ENCODE data around the gene SH3TC2.

Gene SH3TC2

DNA sequence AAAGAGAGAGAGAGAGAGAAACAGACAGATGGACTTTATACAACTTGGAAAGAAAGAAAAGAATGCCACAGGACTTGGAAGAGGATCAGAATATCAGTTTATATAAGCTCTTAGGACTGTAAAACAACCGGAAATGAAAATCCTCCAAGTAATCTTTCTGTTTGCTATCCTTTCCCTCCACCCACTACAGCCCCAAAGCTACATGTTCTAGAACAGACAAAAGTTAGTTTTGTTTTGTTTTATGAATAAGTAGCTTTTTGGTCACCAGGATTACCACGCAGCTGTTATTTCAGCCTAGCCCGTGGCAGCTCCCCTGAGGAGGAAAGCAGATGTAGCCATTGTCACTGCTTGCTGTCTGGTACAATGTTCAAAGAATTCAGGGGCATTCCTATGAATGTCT lies 66.6 kb downstream of the SH3TC2 start:
- DNase-seq: no peak

DNA sequence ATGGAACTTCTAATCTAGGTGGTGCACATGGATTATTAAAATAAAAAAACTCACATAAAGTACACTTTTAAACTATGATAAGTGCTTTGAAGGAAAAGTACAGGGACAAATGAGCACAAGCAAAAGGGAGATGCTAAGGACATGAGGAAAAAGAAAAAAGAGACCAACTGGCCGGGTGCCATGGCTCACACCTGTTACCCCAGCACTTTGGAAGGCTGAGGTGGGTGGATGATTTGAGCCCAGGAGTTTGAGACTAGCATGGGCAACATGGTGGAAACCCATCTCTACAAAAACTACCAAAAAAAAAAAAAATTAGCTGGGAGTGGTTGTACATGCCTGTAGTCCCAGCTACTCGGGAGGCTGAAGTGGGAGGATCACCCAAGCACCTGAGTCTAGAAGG lies 67.1 kb downstream of the SH3TC2 start:
- DNase-seq: no peak

DNA sequence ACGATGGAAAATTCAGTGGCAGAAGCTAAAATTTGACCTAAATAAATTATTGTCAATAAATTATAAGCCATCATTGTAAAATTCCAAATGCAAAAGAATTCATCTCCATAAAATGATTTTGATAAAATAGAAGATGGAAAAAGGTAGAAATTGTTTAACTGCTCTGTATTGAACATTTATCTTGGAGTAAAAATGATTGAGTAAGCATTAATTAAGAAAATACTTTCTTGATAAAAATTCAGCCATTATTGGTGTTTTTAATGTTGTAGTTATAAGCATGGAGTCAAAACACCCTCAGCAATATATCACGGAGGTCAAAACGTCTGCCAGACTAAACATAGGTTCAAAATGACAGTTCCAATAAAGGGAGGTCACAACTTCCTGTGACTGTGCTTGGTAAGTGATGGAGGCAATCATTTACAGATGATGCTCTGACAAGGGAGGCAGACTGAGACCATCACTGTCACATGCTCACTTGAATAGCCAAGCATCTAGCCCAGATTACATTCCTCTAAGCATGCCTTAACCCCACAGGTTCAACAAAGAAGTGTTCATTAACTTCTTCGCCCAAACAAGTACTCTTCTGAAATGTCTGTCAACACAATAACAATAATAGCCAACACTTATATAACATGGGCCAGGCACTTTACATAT lies 69.5 kb downstream of the SH3TC2 start:
- DNase-seq: no peak

DNA sequence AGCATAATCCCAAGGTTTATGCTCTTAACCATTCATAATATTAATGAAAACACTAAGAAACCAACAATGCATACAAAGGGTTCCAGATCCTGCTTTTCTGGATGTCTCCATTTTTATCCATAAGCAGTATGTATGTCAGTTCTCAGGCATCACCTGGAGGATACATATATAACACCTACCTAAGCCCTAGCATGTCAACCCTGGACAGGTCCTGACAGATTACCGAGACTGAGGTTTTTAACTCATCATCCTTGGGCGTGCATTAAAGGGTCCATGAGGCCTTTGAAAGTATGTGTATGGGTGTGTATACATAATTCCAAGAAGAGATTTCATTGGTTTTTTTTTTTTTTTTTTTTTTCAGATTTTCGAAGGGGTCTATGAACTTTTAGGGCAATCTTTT lies 70.6 kb downstream of the SH3TC2 start:
- no peak for DNase-seq

DNA sequence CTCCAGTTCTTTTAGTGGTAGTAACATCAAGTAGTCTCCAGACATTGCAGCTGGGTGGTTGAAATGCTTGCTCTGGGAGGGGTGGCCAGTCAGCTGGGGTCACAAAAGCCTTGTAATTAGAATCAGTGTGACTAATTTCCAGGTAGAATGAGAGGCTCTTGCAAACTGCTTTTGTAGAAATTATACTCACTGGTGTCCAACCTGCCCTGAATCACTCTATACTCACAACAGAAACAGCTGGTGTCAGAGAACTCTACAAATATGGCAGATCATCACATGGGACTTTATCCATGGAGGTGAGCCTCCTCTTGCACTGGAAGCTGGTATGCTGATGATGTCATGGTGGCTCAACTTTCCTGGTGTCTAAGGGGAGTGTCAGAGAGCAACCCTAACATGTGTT lies 71.3 kb downstream of the SH3TC2 start:
- no peak for DNase-seq

DNA sequence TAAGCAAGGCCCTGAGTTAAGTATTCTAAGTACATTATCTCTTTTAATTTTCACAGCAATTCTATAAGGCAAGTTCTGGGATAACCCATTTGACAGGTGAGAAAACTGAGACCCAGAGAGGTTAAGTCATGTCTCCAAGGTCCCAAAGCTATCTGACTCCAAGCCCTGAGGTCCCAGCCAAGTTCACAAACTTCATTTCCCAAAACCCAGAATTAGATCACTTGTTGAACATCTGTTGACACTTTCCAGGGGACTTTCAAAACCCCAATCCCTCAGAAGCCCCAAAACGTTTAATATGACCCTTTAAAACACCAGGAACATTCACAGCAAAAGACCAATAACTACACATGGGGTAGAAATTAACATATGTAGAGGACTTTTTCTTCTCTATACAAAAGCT lies 72.0 kb downstream of the SH3TC2 start:
- DNase-seq: no peak

DNA sequence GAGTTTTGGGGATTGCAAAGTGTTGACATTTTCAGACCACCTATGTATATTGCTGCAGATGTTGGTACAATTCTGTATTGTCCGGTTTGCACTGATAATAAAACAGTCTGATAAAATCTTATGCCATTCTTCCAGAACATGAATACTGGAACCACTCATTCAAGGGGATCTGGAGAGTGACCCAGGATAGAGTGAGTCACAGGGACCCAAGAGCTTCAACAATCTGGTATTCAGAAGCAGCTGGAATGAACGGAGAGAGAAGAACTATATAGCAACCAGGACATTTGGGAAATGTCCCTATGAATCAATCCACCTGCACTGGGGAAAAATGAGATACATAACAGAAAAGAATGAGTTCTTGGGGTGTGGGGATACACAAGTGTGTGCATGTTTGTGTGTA lies 73.3 kb downstream of the SH3TC2 start:
- DNase-seq: no peak

DNA sequence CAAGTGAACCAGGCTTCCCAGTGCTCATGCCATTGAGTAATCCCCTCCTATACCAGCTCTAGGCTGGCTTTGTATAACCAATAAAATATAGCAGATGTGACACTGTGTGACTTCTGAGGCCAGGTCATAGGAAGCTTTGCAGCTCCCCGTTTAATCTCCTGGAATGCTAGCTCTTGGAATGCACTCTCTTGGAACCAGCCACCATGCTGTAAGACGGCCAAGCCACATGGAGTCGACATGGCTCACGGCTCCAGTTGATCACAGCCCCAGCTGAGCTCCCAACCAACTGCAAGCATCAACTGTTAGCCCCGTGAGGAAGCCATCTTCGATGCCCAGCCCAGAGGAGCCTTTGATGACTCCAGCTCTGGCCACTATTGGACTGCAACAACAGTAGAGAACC lies 74.5 kb downstream of the SH3TC2 start:
- DNase-seq: no peak

DNA sequence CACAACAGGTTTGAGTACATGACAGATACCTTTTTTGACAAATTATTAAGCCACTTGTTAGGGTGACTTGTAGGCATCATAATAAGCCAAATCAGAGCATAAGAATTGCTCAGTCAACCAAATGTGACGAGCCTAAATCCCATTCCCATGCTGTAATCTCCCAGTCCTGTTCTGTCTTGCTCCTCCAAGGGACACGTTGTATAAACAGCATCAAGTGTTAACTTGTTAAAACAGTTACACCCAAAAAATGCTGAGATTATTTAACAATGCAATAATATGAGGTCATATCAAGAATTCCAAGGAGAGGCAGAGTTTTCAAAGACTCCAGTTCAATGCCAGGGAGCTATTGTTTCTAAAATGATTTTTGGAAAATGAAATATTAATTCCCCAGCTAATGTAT lies 76.2 kb downstream of the SH3TC2 start:
- DNase-seq: no peak

DNA sequence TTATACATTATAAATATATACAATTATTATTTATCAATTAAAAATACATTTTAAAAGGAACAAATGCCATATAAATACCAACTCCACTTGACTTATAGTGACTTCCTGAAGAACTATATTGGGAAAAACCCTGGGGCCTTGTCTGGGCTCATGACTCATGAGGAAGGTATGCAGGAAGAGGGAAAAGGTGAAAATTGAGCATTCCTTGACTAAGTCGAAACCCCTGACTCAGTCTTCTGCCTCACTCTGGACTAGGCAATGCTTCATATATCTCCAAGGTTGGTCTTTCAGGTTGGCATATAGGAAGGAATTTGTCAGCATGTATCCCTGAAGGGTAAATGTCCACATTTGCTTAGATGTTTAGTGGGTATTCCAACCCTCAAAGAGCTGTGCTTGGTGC lies 78.5 kb downstream of the SH3TC2 start:
- no peak for DNase-seq

DNA sequence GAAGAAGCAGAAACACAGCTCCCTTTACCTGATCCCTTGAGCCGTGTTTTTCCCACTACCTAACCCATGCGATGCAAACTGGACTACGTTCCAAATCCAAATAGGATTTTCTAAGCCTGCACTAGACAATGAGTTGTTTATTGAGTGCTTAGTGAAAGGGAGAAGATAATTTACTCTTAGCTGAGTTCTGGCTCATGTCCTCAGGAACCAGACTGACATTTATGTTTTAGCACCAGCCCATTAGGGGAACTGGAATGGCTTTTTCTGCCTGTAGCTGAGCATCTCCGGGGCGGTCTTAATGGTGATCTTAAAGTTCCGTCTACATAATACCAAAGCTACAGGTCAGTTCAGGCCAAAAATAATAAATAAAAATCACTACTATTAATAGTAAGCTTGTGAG lies 81.5 kb downstream of the SH3TC2 start:
- DNase-seq: no peak

DNA sequence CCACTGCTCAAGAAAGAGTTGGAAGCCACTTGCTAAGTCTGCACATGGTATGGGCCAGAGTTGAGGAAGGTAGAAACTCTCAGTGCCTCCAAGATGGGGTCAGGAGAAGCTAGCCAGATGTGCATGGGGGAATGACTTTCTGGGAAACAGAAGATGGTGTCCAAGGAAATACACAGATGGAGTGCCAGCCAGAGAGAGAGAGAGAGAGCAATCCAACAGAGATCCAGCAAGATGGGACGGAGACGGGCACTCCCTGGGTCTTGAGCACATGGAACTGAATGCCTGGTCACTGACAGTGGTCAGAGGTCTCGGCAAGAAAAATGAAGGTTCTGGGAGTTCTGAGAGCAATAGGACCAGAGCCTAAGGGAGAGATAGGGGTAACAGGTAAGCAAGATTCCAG lies 82.1 kb downstream of the SH3TC2 start:
- no peak for DNase-seq

DNA sequence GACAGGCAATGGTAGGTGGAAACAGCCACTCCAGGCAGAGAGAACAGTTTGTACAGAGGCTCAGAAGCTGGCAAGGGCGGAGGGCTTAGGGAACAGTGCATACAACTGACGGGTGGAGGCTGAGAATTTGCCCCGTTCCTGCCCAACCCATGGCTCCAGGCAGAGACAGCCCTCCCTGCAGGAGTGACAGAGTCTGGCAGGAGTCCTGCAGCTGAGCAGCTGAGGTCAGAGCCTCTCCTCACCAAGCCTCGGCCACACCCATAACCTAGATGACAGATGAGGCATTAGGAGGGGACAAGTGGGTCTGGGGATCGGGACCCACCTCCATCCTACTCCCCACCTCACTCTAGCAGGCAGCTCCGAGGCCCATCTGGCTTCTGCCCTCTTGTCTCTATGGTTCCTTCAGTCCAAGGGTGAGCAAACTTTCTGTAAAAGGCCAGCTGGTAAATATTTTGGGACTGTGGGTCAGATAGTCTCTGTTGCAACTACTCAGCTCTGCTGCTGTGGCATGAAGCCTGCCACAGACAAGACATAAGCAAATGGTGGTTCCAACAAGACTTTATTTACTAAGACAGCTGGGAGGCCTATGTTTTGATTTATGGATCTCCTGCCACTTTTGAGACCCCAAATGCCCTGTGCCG lies 83.7 kb downstream of the SH3TC2 start:
- DNase-seq: no peak

DNA sequence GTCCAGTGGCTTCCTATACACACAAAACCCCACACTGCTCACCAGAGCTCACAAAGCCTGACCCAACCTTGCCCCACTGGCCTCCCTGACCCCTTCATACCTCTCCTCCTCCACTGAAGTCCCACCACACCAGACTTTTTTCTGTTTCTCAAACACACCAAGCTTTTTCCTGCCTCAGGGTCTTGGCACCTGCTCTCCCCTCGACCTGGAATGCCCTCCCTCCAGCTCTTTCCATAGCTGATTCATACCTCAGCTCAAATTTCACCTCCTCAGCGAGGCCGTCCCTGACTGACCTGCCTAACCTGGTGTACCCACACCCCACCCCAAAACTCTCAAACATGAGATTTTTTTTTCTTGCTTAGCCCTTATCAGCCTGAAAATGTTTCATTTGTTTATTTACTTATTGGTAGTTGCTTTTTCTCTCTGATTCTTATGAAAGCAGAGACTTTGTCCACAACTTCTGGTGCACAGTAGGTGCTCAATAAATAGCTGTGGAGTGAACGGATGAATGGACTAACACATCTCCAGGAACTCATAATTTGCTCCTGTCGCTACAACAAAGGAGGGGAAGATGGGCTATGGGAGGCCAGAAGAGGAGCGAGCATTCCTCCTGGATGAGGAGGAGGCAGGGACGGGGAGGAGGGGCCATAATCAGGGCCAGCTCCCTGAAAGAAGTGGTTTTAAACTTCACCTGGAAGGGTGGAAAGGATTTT lies 84.3 kb downstream of the SH3TC2 start:
- DNase-seq: no peak

DNA sequence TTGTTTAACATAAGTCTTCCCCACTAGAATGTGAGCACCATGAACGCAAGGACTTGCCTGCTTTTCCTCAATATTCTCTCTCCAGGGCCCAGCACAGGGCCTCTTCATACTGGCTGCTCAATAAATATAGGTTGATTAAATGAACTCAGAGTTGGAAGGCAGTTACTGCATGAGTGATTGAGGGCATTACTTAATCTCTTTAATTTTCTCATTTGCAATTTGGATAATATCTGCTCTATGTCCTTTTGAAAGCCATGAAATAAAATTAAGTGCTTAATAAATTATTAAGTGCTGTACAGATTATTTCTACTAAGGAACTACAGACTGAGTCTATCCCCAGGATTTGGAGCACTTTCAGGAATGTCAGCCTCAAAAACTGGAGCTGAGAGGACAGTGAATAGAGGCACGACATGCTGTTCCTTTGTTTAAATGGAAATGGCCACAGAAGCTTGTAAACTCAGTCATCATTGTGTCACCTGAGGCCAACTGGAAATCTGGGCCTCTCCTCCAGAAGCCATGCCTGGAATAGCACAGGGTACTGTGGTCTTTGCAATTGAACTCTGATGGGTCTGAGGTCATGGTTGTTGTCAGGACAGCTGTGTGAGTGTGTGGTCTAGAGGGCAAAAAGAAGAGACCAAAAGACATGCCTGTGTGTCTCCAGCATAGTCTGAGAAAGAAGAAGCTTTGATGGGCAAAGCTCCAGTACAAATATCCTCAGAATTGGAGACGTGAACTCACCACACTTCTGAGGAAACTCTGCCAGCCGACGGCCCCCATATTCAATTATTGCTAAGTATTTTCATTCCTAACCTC lies 86.1 kb downstream of the SH3TC2 start:
- DNase-seq: no peak

DNA sequence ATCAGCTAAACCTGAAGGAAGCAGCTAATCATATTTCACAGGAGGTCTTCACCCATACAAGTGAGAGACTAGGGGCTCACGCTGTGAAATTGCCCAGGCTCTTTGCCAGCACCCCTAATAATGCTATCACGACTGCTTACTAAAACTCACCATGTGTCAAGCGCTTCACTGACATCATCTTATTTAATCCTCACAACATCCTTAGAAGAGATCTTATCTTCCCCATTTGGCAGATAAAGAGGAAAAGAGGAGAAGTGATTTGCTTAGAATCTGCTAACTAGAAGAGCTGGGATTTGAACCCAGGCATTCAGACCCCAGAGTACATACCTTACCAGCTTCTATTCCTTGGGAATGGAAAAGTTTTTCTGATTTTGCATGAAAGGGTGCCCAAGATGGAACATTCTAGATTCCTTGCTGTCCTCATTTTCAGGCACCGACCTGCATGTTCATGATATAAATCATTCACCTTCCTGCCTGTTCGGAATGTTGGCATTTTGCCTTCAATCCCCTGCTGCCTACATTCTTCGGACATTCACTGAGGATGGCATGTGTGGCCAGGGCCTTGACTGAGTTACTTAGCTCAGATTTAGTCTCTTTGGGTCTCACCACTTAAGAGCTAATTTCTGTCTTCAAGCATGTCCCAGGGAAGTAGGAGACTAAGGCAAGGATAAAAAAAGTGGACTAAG lies 88.1 kb downstream of the SH3TC2 start:
- DNase-seq: no peak

DNA sequence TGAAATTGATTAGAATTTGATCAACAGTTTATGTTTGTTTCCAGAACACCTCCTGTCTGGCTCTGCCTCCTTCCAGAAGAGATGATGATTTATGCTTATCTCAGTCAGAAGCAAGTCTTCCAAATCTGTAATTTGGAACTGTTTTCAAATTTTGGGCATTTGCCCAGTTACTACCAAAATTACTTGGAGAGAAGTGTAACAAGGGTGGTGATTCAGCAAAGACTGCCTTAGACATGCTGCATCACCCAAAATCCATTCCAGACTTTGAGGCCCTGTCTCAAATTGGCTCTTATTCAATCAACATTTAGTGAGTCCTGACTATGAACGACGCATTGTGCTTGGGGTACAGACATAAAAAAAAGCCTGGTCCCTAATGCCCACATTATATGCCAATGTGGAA lies 89.4 kb downstream of the SH3TC2 start:
- DNase-seq: peak in 2 of 3 donors; percentile 13 to 28

DNA sequence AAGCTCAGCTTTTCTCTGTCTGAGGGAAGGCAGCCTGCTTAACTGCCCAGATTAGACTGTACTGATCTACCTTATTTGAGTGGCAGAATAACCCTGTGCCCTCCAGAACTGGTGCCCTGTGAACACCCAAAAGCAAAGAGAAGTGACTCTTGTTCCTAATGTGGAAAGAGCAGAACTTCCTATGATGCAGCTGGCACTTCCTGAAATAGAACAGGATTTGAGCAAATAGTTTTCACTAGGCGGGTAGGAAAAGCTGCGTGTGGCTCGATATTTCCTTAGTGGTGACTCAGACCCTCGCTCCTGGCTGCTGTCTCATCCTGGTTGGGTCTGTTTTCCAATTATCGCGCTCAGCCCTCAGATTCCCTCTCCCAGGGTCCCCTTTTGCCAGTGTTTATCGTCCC lies 89.9 kb downstream of the SH3TC2 start:
- DNase-seq: peak; percentile 86 to 97 (median 93)

DNA sequence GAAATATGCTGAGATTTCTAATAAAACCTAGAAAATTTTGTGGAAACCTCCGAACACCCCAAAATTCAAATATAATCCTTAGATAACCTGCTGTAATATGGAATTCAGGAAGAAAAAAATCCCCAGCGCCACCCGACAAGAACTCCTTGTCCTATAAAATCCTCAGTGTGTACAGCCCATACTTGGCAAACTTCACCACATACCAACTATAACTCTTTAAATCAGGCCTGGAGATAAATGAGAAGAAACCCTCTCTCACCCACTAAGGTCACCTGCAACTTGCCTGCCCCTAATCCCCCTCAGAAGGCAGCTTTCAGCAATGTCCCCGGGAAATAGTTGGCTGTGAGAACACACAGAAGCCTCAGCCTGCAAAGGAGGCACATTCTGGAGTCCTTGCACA lies 90.5 kb downstream of the SH3TC2 start:
- DNase-seq: no peak

DNA sequence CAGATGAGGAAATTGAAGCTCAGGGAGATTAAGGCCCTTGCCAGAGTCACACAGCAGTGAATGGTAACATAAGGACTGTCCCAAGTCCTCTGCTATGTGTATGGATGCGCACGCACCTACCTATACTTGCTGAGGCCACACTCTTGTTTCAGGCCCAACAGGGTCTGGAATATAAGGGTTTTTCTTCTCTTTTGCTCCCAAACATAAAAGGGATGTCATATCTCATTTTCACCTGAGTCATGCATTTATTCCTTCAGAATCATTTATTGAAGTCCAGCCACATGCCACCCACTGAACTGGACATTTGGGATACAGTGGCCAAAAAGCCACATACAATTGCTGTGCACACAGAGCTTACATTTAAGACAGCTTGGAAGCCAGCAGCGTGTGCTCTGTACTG lies 92.0 kb downstream of the SH3TC2 start:
- DNase-seq: no peak

DNA sequence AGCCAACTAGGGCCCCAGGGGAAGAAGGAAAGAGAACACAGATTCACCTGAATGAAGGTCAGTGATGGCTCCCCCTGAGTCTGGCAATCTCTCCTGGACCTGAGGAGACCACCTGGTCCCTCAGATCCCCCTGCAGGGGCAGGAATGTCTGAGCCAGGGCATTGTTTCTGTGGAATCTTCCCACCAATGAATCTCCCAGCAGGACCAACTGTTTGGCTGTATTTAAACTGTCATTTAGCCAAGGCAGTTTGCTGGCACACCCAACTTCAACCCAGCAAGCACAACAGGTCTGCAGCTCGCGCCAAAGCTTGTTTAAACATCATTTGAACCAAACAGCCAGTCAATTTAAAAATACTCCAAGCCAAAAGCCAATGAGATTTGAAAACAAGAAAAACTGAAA lies 92.6 kb downstream of the SH3TC2 start:
- no peak for DNase-seq

DNA sequence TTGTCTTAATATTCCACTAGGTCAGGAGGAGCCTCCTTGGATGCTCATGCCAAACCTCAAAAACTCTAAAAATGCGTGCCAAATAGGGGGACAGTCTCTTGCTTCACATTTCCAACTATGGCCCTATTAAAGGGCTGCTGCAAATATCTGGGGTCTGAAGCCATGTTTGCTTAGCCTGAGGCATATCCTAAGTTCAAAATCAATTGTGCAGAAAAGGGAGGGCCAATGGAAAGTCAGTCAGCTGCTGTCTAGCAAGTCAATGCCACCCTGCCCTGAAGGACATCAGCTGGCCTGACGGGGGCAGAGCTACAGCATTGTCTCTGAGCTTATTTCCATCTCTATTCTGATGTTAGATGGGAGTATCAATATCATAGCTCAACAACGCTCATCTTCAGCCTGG lies 93.6 kb downstream of the SH3TC2 start:
- DNase-seq: no peak

DNA sequence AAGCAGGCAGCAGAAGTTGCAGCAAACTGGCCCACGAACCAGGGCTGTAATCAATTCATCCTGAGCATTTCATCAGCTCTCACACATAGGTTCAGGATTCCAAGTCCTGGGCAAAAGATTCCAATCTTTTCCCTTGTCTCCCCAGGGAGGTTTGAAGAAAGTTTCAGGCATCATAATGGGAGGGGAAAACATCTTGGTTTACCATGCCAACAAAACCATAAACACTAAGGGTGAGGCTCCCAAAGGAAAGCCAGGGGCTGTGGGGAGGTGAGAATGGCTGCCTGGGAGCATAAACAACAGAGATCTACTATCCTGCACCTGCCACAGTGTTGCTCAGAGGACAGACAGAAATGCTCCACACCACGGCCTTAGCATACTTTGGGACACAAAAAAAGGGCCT lies 94.6 kb downstream of the SH3TC2 start:
- DNase-seq: no peak

All from suppressor macrophage treated with lipopolysaccharide for 1 hour (primary cell).